ENCODE results near the gene PRMT2.
"Not testable (repeated sequence)": the region's sequence is repeated elsewhere in the genome, so short reads cannot be mapped to it uniquely, and the experiment has no call there.

Gene PRMT2

GRCh38 chr21:46667741-46668380 lies 32.4 kb downstream of the PRMT2 start:
- no peak for TF ChIP-seq CTCF (IDR thresholded peaks at IDR 0.05; ENCODE audit: insufficient read depth, missing control alignments)
- peak; percentile 43 for DNase-seq (ENCODE audit: insufficient read length, low spot score)
- no peak for FAIRE-seq

DNA sequence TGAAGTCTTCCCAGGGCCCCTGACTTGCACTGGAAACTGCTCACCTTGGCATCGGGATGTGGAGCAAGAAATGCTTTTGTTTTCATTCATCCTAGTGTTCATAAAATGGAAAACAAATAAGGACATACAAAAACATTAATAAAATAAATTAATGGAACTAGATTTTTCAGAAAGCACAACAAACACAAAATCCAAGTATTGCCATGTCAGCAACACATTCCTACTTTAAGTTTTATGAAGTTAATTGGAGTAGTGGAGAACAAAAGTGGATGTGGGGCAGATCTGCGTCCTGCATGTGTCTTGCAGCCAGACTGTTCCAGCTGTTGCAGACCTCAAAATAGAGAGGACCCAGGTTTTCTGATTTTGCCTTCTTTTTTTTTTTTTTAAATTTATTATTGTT lies 32.9 kb downstream of the PRMT2 start:
- TF ChIP-seq CTCF (IDR thresholded peaks at IDR 0.05; ENCODE audit: insufficient read depth, missing control alignments) = no peak
- DNase-seq (ENCODE audit: insufficient read length, low spot score) (no peak), FAIRE-seq (no peak)

- not testable (repeated sequence) for DNase-seq (ENCODE audit: insufficient read length, low spot score); FAIRE-seq
Observed at GRCh38 chr21:46668904-46669303, 33.4 kb downstream of the PRMT2 start.

DNA sequence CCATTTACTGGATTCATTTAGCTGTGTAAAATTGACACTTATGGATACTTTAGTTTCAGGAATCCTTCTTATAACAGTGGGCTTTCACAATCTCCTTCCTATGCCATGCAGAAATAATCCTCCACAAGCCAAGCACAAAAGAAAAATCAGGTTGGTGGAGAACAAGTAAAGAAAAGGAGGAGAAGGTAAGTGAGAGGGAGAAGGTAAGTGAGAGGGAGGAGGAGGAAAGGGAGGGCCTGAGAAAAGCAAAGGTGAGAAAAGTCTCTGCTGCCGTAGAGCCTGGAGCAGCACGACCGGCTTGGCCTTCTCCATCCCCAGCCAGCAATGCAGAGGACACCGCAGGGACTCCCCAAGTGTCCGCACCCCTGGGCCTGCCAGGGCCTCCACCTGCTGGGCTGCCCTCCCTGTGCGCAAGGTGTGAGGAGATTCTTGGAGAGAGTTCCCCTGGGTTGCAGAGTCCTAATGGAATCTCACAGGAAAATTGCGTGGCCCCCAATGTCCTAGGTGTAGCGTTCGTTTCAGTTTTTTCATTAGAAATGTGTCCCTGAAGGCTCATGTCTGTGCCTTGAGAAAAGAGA lies 39.0 kb downstream of the PRMT2 start:
- no peak for FAIRE-seq
- DNase-seq (ENCODE audit: insufficient read length, low spot score) = no peak

GRCh38 chr21:46675595-46676280 lies 40.3 kb downstream of the PRMT2 start:
- no peak for FAIRE-seq

More for the DNA sequence above, 39.0 kb downstream of the PRMT2 start:
- no peak for TF ChIP-seq CTCF (IDR thresholded peaks at IDR 0.05; ENCODE audit: insufficient read depth, missing control alignments)

GRCh38 chr21:46676542-46676941 lies 41.1 kb downstream of the PRMT2 start:
- DNase-seq (ENCODE audit: insufficient read length, low spot score); FAIRE-seq: not testable (repeated sequence)

More at GRCh38 chr21:46675595-46676280, 40.3 kb downstream of the PRMT2 start:
- DNase-seq (ENCODE audit: insufficient read length, low spot score) = no peak
- TF ChIP-seq CTCF (IDR thresholded peaks at IDR 0.05; ENCODE audit: insufficient read depth, missing control alignments) = no peak

DNA sequence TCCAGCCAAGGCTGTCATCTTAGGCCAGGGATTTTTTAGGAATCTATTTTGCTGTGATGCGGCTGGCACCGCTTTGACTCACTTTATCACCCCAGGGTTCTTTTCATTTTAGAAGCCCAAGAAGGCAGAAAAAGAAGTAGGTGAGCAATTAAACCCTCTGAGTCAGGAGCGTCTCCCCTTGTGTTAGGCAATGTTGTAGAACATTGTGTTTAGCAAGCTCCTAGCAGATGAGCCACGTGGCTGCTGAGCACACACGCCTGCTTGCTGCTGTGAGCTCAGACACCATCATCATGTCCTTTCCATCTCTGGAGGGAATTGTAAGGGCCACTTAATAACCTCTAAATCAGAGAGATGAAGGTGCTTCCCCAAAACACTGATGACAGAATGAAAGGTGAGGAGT lies 46.1 kb downstream of the PRMT2 start:
- DNase-seq (ENCODE audit: insufficient read length, low spot score); FAIRE-seq: not testable (repeated sequence)

- not testable (repeated sequence) for DNase-seq (ENCODE audit: insufficient read length, low spot score); FAIRE-seq
Observed at GRCh38 chr21:46698652-46699051, 63.2 kb downstream of the PRMT2 start.

GRCh38 chr21:46699104-46699503 lies 63.6 kb downstream of the PRMT2 start:
- FAIRE-seq; DNase-seq (ENCODE audit: insufficient read length, low spot score): not testable (repeated sequence)

Data from D721Med (cell line).